22Rv1 (cell line): ENCODE data around the gene ZDHHC3.

ENCODE experiments used
- ZFX ChIP-seq: fragments of 450-650 bp; IDR thresholded peaks from 2 replicates; pipeline ENCODE4 v1.6.1; 2017; ENCODE audit warnings: antibody characterized with exemption, borderline replicate concordance
- TF ChIP-seq, protein P1 (sequence below): fragments of 450-650 bp; IDR thresholded peaks from 2 replicates; pipeline ENCODE4 v1.5.1; 2017; ENCODE audit warnings: mild to moderate bottlenecking

DNA sequence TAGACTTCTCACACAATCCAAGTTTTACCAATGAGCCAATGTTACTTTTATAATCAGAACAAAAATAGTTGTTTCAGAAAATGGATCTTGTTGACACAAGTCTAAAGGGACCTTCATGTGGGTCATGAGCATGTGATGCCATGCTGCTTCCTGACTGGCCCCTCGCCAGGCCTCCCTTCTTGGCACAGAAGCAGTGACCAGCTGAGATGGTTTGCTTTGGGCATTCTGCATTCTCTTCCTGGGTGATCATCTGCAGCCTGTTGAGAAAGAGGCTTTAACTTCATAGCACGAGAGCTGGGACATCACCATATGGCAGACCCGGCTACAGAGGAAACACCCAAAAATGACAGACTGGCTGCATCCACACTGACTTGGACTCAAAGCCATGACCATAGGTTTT is 55.9 kb downstream of the ZDHHC3 start:
- TF ChIP-seq, protein P1, sequence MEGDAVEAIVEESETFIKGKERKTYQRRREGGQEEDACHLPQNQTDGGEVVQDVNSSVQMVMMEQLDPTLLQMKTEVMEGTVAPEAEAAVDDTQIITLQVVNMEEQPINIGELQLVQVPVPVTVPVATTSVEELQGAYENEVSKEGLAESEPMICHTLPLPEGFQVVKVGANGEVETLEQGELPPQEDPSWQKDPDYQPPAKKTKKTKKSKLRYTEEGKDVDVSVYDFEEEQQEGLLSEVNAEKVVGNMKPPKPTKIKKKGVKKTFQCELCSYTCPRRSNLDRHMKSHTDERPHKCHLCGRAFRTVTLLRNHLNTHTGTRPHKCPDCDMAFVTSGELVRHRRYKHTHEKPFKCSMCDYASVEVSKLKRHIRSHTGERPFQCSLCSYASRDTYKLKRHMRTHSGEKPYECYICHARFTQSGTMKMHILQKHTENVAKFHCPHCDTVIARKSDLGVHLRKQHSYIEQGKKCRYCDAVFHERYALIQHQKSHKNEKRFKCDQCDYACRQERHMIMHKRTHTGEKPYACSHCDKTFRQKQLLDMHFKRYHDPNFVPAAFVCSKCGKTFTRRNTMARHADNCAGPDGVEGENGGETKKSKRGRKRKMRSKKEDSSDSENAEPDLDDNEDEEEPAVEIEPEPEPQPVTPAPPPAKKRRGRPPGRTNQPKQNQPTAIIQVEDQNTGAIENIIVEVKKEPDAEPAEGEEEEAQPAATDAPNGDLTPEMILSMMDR, result no peak
- no peak for TF ChIP-seq ZFX
